VCaP (cell line): ENCODE measurements around the gene EIF4A3.

ENCODE experiments used
- H3K27ac ChIP-seq: fragments of 450-650 bp; 2 replicates; pipeline ENCODE4 v1.5.1; 2017
- TF ChIP-seq, protein P1 (sequence below): fragments of 450-650 bp; conservative IDR thresholded peaks from 2 replicates; pipeline ENCODE4 v1.5.1; 2017; ENCODE audit warnings: mild to moderate bottlenecking, moderate library complexity

The EIF4A3 gene

DNA sequence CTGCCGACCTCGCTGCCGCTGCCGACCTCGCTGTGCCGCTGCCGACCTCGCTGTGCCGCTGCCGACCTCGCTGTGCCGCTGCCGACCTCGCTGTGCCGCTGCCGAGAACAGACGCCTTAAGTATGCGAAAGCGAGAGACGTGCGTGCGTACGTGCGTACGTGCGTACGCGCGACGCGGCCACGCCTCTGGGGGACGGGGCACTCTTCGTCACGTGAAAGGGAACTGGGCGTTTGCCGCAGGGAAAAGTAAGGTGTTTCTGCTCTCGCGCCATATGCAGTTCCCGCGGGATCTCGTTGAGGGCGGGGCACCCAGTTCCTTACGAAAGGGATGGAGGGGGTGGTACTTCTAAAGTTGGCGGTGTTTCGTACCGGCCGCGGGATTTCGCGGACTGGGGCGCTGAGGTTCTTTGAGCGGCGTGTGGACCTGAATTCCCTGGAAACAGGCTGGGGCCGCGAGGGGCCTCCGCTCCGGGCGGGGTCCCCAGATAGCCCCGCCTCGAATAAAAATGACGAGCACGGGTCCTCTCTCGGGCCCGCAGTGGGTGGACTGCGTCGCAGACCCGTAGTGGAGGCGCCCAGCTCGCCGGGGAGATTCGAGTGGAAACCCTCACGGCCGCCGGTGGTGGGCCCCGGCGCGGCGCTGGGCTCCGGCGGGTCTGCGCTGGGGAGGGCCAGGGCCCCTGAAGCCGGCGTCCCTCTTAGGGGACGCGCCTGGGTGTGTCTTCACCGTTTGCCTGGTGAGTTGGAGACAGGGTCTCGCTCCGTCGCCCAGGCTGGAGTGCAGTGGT is at the start of gene EIF4A3:
Gene EIF4A3 (minus strand): TSS at position 94 of the 788 bp plus-strand sequence. CDS start 167 bp downstream, outside the sequence.
- H3K27ac ChIP-seq, result peak within 1 kb of the TSS; percentile 97
- TF ChIP-seq, protein P1, sequence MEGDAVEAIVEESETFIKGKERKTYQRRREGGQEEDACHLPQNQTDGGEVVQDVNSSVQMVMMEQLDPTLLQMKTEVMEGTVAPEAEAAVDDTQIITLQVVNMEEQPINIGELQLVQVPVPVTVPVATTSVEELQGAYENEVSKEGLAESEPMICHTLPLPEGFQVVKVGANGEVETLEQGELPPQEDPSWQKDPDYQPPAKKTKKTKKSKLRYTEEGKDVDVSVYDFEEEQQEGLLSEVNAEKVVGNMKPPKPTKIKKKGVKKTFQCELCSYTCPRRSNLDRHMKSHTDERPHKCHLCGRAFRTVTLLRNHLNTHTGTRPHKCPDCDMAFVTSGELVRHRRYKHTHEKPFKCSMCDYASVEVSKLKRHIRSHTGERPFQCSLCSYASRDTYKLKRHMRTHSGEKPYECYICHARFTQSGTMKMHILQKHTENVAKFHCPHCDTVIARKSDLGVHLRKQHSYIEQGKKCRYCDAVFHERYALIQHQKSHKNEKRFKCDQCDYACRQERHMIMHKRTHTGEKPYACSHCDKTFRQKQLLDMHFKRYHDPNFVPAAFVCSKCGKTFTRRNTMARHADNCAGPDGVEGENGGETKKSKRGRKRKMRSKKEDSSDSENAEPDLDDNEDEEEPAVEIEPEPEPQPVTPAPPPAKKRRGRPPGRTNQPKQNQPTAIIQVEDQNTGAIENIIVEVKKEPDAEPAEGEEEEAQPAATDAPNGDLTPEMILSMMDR, result no peak

DNA sequence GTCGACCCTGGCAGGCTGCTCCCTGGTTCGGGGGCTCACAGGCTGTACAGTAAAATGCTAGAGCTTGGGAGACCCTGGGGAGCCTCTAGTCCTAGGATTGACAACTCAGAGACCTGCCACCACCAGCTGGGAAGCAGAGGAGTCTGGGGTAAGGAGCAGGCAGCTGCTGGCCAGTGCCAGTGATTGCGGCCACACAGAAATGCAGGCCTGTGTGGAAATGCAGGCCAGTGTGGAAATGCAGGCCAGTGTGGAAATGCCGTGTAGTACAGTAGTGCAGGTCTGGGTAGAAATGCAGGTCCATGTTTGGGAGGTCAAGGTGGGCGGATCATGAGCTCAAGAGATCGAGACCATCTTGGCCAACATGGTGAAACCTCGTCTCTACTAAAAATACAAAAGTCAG is 49.7 kb upstream of the EIF4A3 start:
- H3K27ac ChIP-seq, result no peak overlapping the region
- TF ChIP-seq, protein P1, result no peak

DNA sequence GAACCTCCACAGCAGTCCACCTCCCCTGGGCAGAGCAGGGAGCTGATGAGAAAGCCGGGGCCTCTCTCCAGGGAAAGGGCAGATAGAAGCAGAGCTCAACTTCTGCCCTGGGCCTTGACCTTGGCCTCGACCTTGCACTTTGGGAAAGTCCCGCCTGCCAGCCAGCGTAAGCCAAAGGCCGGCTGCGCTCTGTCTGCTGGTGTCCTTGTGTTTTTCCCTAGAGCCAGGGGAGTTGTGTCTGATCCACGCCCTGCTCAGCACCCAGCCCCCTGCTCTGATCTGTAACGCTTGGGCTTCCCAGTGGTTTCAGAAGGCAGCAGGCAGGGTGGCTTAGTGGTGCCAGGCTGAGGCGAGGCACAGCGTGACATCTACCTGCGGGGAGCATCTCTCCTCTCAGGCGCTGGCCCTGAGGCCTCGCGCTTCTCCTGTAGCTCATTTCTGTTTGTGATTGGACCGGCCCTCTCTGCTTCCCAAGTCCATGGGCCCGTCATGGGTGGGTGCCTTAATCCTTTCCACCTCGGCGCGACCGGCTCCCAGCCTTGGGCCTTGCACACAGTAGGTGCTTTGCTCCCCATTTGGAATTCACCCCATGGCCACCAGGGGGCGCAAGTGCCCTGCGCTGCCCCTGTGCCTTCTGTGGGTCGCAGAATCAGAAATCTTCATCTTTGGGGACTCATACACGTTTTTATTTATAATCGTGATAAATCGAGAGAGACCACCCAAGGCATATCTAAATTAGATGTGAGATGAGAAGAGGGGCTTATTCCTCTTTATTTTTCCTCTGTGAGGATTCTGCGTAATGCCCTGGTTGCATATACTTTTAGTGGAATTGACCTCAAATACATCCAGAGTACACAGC is 49.0 kb upstream of the EIF4A3 start:
- no peak overlapping the region for H3K27ac ChIP-seq
- TF ChIP-seq, protein P1, result peak; percentile 82

- H3K27ac ChIP-seq, result no peak overlapping the region
- TF ChIP-seq, protein P1, result no peak
Measured at GRCh38 chr17:80195141-80195540, 48.2 kb upstream of the EIF4A3 start.

- peak overlapping the region; percentile 83 for H3K27ac ChIP-seq
- TF ChIP-seq, protein P1, result no peak
Measured at GRCh38 chr17:80191865-80192661, 45.1 kb upstream of the EIF4A3 start.

- TF ChIP-seq, protein P1, result 0 out of 2 replicates have a peak, but pooled peaks have one; percentile 7
- peak overlapping the region; percentile 83 for H3K27ac ChIP-seq
Measured at GRCh38 chr17:80191192-80191591, 44.3 kb upstream of the EIF4A3 start.

- TF ChIP-seq, protein P1, result no peak
- peak overlapping the region; percentile 83 for H3K27ac ChIP-seq
Measured at GRCh38 chr17:80190716-80191115, 43.8 kb upstream of the EIF4A3 start.
